ENCODE results near the gene GLE1. TPM values are rescaled to one million over a fixed set of nuclear protein-coding genes. Genes with fewer than 3 reads are reported as not detected.

Gene GLE1
- total and polyA plus RNA-seq, 7 donors, result 17.6 to 29.4 (median 20.8) TPM

DNA sequence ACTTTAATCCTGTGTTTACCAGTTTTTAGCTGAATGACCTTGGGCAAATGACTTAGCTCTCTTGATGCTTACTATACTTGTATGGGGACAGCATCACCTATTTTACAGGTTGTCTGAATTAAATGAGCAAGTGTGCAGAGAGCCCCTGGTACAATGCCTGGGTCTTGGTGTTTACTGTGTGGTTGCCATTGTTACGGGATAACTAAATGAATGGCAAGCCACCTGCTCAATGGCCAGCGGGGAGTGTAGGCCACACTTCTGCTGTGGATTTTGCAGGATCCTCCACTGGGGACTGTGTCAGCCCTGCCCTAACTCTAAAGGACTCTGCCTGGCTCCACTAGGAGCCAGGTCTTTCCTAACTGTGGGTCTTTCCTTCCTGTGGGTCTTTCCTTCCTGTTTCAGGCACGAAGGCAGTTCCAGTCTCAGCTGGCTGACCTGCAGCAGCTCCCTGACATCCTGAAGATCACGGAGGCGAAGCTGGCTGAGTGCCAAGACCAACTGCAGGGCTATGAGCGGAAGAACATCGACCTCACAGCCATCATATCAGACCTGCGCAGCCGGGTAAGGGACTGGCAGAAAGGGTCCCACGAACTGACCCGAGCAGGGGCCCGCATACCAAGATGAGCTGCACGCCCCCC lies 10.3 kb upstream of the GLE1 start:
- peak overlapping the region in 2 of 4 donors; percentile 9 to 18 for H3K27ac ChIP-seq
- TF ChIP-seq, protein P1, sequence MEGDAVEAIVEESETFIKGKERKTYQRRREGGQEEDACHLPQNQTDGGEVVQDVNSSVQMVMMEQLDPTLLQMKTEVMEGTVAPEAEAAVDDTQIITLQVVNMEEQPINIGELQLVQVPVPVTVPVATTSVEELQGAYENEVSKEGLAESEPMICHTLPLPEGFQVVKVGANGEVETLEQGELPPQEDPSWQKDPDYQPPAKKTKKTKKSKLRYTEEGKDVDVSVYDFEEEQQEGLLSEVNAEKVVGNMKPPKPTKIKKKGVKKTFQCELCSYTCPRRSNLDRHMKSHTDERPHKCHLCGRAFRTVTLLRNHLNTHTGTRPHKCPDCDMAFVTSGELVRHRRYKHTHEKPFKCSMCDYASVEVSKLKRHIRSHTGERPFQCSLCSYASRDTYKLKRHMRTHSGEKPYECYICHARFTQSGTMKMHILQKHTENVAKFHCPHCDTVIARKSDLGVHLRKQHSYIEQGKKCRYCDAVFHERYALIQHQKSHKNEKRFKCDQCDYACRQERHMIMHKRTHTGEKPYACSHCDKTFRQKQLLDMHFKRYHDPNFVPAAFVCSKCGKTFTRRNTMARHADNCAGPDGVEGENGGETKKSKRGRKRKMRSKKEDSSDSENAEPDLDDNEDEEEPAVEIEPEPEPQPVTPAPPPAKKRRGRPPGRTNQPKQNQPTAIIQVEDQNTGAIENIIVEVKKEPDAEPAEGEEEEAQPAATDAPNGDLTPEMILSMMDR (IDR thresholded peaks at IDR 0.05), result no peak
- TF ChIP-seq EP300 (IDR thresholded peaks at IDR 0.05) (no peak), POLR2AphosphoS5 (IDR thresholded peaks at IDR 0.05) (no peak), POLR2A (IDR thresholded peaks at IDR 0.05) (no peak)
- H3K4me1 ChIP-seq, result no peaks in the 10 kb centered on the region
- no peaks in the 10 kb centered on the region for H3K9me3 ChIP-seq
- intact Hi-C loops (cut with DNase I), result no loop called here
- DNase-seq, result peak; percentile 74
- H3K4me3 ChIP-seq, result no peak overlapping the region
- H3K36me3 ChIP-seq, result peaks cover 5 to 77% (median 16%) of the 10 kb centered on the region in 4 donors
- no peaks in the 10 kb centered on the region for H3K27me3 ChIP-seq
- 36 to 40% methylated on average over 13 of the region's 13 CpGs for WGBS, 2 donors

DNA sequence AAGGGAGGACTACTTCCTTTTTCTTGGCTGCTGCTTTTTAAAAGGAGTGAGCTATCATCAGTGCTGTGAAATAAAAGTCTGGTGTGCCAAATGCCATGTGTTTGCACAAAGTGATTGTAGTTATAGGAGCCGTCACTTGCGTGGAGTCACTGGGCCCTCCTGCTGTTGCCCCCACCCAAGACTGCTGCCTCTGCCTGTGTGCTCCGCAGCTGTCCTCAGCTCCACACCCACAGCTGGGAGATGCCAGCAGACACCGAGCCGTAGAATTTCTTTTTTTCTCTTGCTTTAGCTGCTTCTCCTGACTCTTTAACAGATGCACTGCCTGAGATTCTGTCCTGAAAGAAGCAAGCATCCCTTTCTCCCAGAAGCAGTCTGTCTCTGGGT lies 9.8 kb upstream of the GLE1 start:
- Histone ChIP-seq H3K27me3 (no peaks in the 10 kb centered on the region), H3K4me1 (no peaks in the 10 kb centered on the region), H3K27ac (peak overlapping the region in 2 of 4 donors; percentile 9 to 18), H3K9me3 (no peaks in the 10 kb centered on the region), H3K36me3 (peaks cover 5 to 77% (median 17%) of the 10 kb centered on the region in 4 donors), H3K4me3 (no peak overlapping the region)
- WGBS, 2 donors, result 47 to 50% methylated on average over 5 of the region's 5 CpGs
- intact Hi-C loops (cut with DNase I), result no loop called here
- TF ChIP-seq POLR2A (IDR thresholded peaks at IDR 0.05) (no peak), EP300 (IDR thresholded peaks at IDR 0.05) (no peak), POLR2AphosphoS5 (IDR thresholded peaks at IDR 0.05) (no peak)
- TF ChIP-seq, protein P1 (IDR thresholded peaks at IDR 0.05), result no peak
- no peak for DNase-seq

DNA sequence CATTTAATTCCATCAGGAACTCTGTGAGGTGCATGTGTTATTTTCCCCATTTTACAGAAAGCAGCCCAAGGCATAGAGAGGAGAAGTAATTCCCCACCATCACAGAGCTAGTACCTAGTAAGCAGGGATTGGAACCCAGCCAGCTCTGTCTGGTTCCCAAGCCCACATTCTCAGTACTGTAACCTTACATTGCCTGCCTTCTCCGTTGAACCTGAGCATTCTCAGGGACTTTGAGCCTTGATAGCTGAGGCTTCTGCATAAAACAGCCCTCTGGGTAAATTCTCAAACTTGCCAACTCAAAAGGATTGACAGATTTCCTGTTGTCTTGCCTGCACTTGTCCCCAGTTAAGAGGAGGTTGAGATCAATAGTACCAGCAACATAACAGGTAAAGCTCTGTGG lies 9.2 kb upstream of the GLE1 start:
- no peak overlapping the region for H3K4me3 ChIP-seq
- intact Hi-C loops (cut with DNase I), result no loop called here
- H3K4me1 ChIP-seq, result no peaks in the 10 kb centered on the region
- H3K9me3 ChIP-seq, result no peaks in the 10 kb centered on the region
- 19 to 38% methylated on average over 1 of the region's 1 CpG for WGBS, 2 donors
- H3K27me3 ChIP-seq, result no peaks in the 10 kb centered on the region
- DNase-seq, result peak; percentile 19
- H3K36me3 ChIP-seq, result peaks cover 5 to 77% (median 17%) of the 10 kb centered on the region in 4 donors
- TF ChIP-seq POLR2A (IDR thresholded peaks at IDR 0.05), result no peak
- TF ChIP-seq, protein P1 (IDR thresholded peaks at IDR 0.05), result no peak
- no peak for TF ChIP-seq POLR2AphosphoS5 (IDR thresholded peaks at IDR 0.05)
- TF ChIP-seq EP300 (IDR thresholded peaks at IDR 0.05), result no peak
- no peak overlapping the region for H3K27ac ChIP-seq

DNA sequence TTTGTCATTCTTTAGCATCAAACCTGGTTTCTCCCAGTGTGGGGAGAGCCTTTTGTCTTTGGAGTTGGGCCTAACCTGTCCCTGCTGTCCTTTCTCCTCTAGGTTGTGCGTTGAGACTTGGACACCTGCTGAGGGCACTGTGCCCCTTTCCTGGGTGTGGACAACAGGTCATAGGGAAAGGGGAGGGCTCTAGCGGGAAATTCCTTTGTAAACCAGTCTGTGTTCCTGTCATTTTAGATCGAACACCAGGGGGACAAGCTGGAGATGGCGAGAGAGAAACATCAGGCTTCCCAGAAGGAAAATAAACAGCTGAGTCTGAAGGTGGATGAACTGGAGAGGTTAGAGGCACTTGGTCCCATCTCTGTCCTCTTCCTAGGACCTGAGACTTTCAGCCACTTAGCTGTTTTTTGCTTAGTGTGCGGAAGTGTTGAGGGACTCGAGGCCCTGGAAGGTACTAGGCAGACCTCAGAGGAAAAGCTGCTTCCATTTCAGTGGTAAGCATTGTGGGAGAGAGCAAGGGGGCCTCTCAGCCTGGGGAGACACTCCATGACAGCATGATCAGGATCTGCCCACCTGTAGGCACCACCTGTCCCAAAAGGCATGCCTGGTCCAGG lies 8.6 kb upstream of the GLE1 start:
- no peak for DNase-seq
- H3K9me3 ChIP-seq, result no peaks in the 10 kb centered on the region
- TF ChIP-seq POLR2A (IDR thresholded peaks at IDR 0.05), result no peak
- no peak for TF ChIP-seq POLR2AphosphoS5 (IDR thresholded peaks at IDR 0.05)
- TF ChIP-seq EP300 (IDR thresholded peaks at IDR 0.05), result no peak
- TF ChIP-seq, protein P1 (IDR thresholded peaks at IDR 0.05), result no peak
- H3K36me3 ChIP-seq, result peaks cover 5 to 76% (median 17%) of the 10 kb centered on the region in 4 donors
- WGBS, 2 donors, result 69 to 78% methylated on average over 6 of the region's 6 CpGs
- no peaks in the 10 kb centered on the region for H3K4me1 ChIP-seq
- intact Hi-C loops (cut with DNase I), result no loop called here
- H3K27ac ChIP-seq, result no peak overlapping the region
- no peak overlapping the region for H3K4me3 ChIP-seq
- H3K27me3 ChIP-seq, result no peaks in the 10 kb centered on the region

Measured in sigmoid colon (tissue), 7 donors.